Measurements from ENCODE around the gene FBXO47. TPM values are rescaled to one million over a fixed set of nuclear protein-coding genes. Genes with fewer than 3 reads are reported as not detected.

Gene FBXO47
- total RNA-seq, 1 donor from 2014 or later: not detected

DNA sequence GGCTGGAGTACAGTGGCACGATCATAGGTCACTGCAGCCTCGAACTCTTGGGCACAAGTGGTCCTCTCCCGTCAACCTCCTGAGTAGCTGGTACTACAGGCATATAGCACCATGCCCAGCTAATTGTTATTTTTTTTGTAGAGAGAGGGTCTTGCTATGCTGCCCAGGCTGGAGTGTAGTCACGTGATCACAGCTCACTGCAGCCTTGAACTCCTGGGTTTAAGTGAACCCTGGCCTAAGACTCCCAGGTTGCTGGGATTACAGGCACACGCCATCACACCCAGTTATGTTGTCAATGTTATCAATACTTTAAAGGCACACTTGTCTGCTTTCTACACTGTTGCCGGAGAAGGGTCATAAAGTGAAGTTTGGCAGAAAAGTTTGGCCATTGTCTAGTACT lies 63.8 kb downstream of the FBXO47 start:
- DNase-seq: no peak

DNA sequence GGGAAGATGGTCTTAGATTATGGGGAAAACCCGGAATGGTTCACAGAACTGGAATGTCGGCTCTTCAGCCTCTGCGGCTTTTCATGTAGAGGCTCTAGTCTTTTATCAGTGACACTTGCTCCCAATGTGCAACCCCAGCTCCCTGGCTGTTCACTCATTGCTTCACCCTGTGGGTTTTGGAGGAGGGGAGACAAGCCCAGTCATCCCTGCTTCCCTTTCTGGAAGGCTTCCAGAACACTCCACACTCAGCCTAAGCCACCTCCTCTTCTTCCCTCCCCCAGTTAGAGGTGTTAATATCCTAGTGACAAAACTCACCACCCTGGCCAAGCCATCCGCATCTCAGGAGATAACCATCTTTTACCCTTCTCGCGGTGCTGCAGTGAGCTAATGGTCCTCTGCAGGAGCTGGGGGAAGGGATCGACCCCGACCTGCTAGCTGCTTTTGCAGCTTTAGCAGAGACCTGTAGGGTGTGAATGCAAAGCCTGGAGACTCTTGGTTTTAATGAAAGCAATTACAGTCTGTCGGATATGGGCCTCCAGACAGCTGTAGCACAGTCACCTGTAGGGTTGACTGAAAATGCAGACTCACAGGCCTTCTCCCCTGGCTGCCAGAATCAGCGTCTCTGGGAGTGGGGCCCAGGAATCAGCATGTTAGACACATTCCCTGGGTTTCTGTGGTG lies 66.1 kb downstream of the FBXO47 start:
- DNase-seq: no peak

GRCh38 chr17:38899421-38899820 lies 67.8 kb downstream of the FBXO47 start:
- DNase-seq: no peak

- peak; percentile 16 for DNase-seq
These were observed 68.3 kb downstream of the FBXO47 start for GRCh38 chr17:38898812-38899348.

GRCh38 chr17:38898291-38898679 lies 68.9 kb downstream of the FBXO47 start:
- no peak for DNase-seq

DNA sequence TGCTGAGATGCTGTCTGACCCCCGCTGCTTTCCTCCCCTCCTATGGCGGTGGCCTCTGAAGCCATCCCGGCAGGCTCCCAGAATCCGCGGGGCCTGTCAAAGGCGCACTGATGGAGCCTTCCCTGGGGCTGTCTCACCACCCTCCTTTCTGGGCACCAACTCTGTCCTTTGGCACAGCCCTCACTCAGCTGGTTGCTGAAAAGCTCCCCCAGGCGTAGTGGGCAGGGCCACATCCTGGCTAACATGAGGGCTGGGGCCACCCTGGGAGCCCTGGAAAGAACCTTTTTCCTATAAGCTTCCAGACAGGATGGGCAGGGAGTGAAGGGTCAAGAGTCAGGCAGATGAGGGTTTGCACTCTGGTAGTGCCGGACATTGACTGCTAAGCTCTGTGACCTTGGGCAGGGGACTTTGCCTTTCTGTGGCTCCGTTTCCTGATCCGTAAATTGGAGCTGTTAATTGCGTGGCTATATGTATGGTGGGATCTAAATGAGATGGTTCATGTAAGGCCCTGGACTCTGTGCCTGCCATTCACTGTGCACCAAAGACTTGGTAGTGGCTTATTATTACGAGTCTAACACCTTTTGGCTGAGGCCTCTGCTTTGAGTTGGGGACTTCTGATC lies 69.4 kb downstream of the FBXO47 start:
- DNase-seq: no peak

- no peak for DNase-seq
These were observed 70.0 kb downstream of the FBXO47 start for GRCh38 chr17:38897176-38897575.

GRCh38 chr17:38896346-38896954 lies 70.8 kb downstream of the FBXO47 start:
- DNase-seq: no peak

GRCh38 chr17:38894276-38894675 lies 72.9 kb downstream of the FBXO47 start:
- DNase-seq: no peak

GRCh38 chr17:38893607-38894006 lies 73.6 kb downstream of the FBXO47 start:
- DNase-seq: no peak

- no peak for DNase-seq
These were observed 74.1 kb downstream of the FBXO47 start for GRCh38 chr17:38893113-38893512.

DNA sequence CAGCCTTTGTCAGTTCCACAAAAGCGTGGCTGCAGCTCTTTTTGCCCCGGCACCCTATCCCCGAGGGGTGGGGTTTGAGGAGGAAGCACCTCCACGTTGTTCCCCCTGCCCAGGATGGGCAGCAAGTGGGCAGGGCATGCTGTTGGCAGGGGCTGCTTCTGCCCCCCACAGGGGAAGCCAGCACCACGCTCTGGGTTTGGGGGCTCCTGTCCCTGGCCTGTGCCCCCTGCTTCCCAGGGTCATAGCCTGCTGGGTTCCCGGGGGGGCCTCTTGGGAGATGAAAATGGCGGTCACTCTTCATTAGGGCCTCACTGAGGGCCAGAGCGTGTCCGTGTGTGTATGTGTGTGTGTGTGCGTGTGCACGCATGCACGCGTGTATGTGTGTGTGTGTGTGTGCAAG lies 74.6 kb downstream of the FBXO47 start:
- no peak for DNase-seq

GRCh38 chr17:38892083-38892482 lies 75.1 kb downstream of the FBXO47 start:
- DNase-seq: no peak

DNA sequence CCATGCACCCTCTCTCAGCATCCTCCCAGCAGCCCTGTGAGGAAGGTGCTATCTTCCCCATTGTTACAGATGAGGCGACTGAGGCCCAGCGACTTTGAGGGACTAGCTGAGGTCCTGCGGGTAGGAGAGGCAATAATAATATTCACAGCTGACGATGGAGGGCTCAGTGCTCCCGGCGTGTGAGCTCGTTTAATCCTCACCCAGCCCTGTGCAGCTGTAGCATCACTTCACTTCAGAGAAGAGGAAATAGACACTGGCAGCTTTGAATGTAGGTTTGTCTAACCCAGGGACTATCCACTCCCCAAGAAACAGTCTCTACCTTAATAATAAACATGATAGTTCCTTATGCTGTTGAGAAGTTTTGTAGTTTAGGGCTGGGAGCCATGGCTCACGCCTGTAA lies 75.8 kb downstream of the FBXO47 start:
- DNase-seq: no peak

GRCh38 chr17:38890410-38890746 lies 76.8 kb downstream of the FBXO47 start:
- DNase-seq: no peak

- DNase-seq: no peak
These were observed 77.3 kb downstream of the FBXO47 start for GRCh38 chr17:38889745-38890409.

DNA sequence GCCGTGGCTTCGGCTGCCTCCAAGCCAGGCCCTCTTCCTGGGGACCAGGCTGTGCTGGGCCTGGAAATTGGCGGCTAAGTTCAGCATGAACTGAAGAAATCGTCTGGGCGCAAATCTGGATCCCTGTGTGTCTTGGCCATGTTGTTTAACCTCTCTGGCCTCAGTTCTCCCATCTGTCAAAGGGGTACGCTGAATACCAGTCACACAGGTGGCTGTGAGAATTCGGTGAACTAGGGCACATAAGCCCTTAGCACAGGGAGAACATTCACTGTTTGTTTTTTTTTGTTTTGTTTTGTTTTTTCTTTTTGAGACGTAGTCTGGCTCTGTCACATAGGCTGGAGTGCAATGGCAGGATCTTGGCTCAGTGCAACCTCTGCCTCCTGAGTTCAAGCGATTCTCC lies 78.4 kb downstream of the FBXO47 start:
- DNase-seq: no peak

DNA sequence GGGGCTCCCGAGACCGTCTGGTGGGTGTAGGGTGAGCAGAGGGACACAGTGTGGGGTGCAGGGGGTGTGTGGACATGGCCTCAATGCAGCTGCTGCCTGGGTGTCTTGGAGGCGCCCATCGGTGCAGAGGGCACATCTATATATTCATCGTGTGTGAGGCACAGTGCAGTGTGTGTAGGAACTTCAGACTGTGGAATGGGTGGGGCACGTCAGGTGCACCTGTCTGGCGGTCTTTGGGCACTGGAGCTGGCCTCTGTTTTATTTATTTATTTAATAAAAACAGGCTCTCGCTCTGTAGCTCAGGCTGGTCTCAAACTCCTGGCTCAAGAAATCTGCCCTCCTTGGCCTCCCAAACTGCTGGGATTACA lies 80.6 kb downstream of the FBXO47 start:
- DNase-seq: no peak

Small RNA genes lying within 50 kb of the gene (small RNA-seq; reads per million reads assigned to genes)
- gene MIR6779 (ENCODE audit: low replicate concordance): not detected

Other genes with a start within 250 kb of the FBXO47 start
- 1.6 TPM for gene CISD3, start 237.1 kb downstream of the FBXO47 start, total RNA-seq
- 5.5 TPM for gene PCGF2, start 219.1 kb downstream of the FBXO47 start, total RNA-seq
- gene PSMB3, start 214.7 kb downstream of the FBXO47 start, total RNA-seq: 106 TPM
- gene PIP4K2B, start 167.8 kb downstream of the FBXO47 start, total RNA-seq: 27.7 TPM
- 16.8 TPM for gene CWC25, start 142.1 kb downstream of the FBXO47 start, total RNA-seq
- gene RPL23, start 113.7 kb downstream of the FBXO47 start, total RNA-seq: 2,261 TPM
- gene LASP1, start 97.3 kb downstream of the FBXO47 start, total RNA-seq: 44.4 TPM
- gene PLXDC1, start 184.2 kb upstream of the FBXO47 start, total RNA-seq: 5.4 TPM
- gene ARL5C, start 198.8 kb upstream of the FBXO47 start, total RNA-seq: not detected
- 17.5 TPM for gene CACNB1, start 230.3 kb upstream of the FBXO47 start, total RNA-seq
- 1,319 TPM for gene RPL19, start 232.9 kb upstream of the FBXO47 start, total RNA-seq